B cell (primary cell): Measurements from ENCODE around the gene IBA57. TPM values are rescaled to one million over a fixed set of nuclear protein-coding genes. Genes with fewer than 3 reads are reported as not detected.

ENCODE experiments used
- ATAC-seq: fragments of 200-7000 bp; cut with Tn5 transposase; one replicate; pipeline ENCODE4 v1.10.0; 2021; ENCODE audit warnings: low read depth, mild to moderate bottlenecking, moderate number of reproducible peaks, moderate library complexity
- CTCF ChIA-PET: fragments of 350-600 bp; sonication (Branson Sonifier 250); formaldehyde crosslinking; loops from one replicate; lab custom pipeline; 2021; ENCODE audit warnings: antibody characterized with exemption, inconsistent platforms; lab: Charles Lee
- POLR2A ChIA-PET: fragments of 350-600 bp; sonication (Branson Sonifier 250); formaldehyde crosslinking; loops from one replicate; lab custom pipeline; 2021; ENCODE audit warnings: antibody characterized with exemption; lab: Charles Lee
- DNase-seq: peaks from one replicate; pipeline ENCODE4 v3.0.0; 2013
- H2AFZ ChIP-seq: 2 replicates; pipeline ENCODE4 v1.6.1; 2012; ENCODE audit warnings: mild to moderate bottlenecking, low read depth, low read length; ENCODE audit not compliant: insufficient read depth, poor library complexity, severe bottlenecking
- H3K27ac ChIP-seq, 2 donors: 1 replicate in 1 of 2; 2 replicates in 1 of 2; pipeline ENCODE4 v1.5.1; 2012 to 2013; ENCODE audit warnings: low read length in 2 of 2, mild to moderate bottlenecking in 2 of 2, moderate library complexity in 1 of 2
- H3K27me3 ChIP-seq, 4 experiments: fragments of 200-600 bp in 1 of 4; sonication (generic) in 1 of 4; replicated peaks in 1 of 4; 1 replicate in 2 of 4; 2 replicates in 2 of 4; pipeline versions ENCODE4 v1.6.1 to v1.7.0; 2013 to 2016; ENCODE audit warnings: low read length in 3 of 4, mild to moderate bottlenecking in 2 of 4, mixed read lengths in 1 of 4, moderate library complexity in 1 of 4; ENCODE audit not compliant: insufficient read depth in 4 of 4, control insufficient read depth in 3 of 4; ENCODE audit errors: control extremely low read depth in 1 of 4
- H3K36me3 ChIP-seq, 2 experiments: replicated peaks in 1 of 2; 1 replicate in 1 of 2; 2 replicates in 1 of 2; pipeline versions ENCODE4 v1.6.1 to v1.7.1; 2013; ENCODE audit warnings: low read length in 1 of 2; ENCODE audit not compliant: insufficient read depth in 2 of 2, control insufficient read depth in 1 of 2; ENCODE audit errors: control extremely low read depth in 1 of 2, extremely low read depth in 1 of 2
- H3K4me1 ChIP-seq, 2 donors: fragments of 200-600 bp in 1 of 2; sonication (generic) in 1 of 2; 1 replicate in 1 of 2; 2 replicates in 1 of 2; pipeline versions ENCODE4 v1.5.1 to v1.6.1; 2013 to 2017; ENCODE audit warnings: low read length in 2 of 2; ENCODE audit not compliant: control insufficient read depth in 2 of 2, insufficient read depth in 2 of 2
- H3K4me2 ChIP-seq: replicated peaks from 2 replicates; pipeline ENCODE3; 2012; ENCODE audit warnings: mild to moderate bottlenecking, low read depth, low read length; ENCODE audit not compliant: poor library complexity, severe bottlenecking
- H3K4me3 ChIP-seq, 5 experiments: fragments of 200-600 bp in 1 of 5; sonication (generic) in 1 of 5; 1 replicate in 3 of 5; 2 replicates in 2 of 5; pipeline versions ENCODE4 v1.5.1 to v1.7.0; 2011 to 2016; ENCODE audit warnings: low read length in 4 of 5, mild to moderate bottlenecking in 4 of 5, low read depth in 2 of 5, control low read depth in 1 of 5, moderate library complexity in 1 of 5; ENCODE audit not compliant: insufficient read depth in 1 of 5; ENCODE audit errors: control extremely low read depth in 1 of 5, extremely low read depth in 1 of 5
- H3K79me2 ChIP-seq: fragments of 200-600 bp; sonication (generic); one replicate; pipeline ENCODE4 v1.6.0; 2016; ENCODE audit warnings: low read length; ENCODE audit not compliant: control insufficient read depth, insufficient read depth
- H3K9ac ChIP-seq: fragments of 200-600 bp; sonication (generic); 2 replicates; pipeline ENCODE4 v1.6.1; 2017; ENCODE audit warnings: mild to moderate bottlenecking, low read length, moderate library complexity
- H3K9me3 ChIP-seq, 3 donors: one replicate each; pipeline versions ENCODE4 v1.6.1 to v1.7.1; 2013; ENCODE audit warnings: low read length in 2 of 3; ENCODE audit not compliant: control insufficient read depth in 2 of 3, insufficient read depth in 1 of 3; ENCODE audit errors: control extremely low read depth in 1 of 3
- H4K20me1 ChIP-seq: 2 replicates; pipeline ENCODE4 v1.6.0; 2012; ENCODE audit warnings: mild to moderate bottlenecking, low read length; ENCODE audit not compliant: insufficient read depth, control insufficient read depth, poor library complexity, severe bottlenecking
- H3K27ac Mint-ChIP-seq: one replicate; pipeline ENCODE4 v1.8.0; 2021; ENCODE audit warnings: mixed read lengths
- H3K27me3 Mint-ChIP-seq: one replicate; pipeline ENCODE4 v1.8.0; 2021; ENCODE audit warnings: mixed read lengths
- H3K4me1 Mint-ChIP-seq: one replicate; pipeline ENCODE4 v1.8.0; 2021; ENCODE audit warnings: mixed read lengths
- H3K4me3 Mint-ChIP-seq: one replicate; pipeline ENCODE4 v1.8.0; 2021; ENCODE audit warnings: mixed read lengths
- H3K9me3 Mint-ChIP-seq: one replicate; pipeline ENCODE4 v1.8.0; 2022; ENCODE audit warnings: mixed read lengths; ENCODE audit not compliant: insufficient read depth
- EZH2 ChIP-seq: IDR thresholded peaks from 2 replicates; pipeline ENCODE4 v1.6.1; 2012; ENCODE audit warnings: borderline replicate concordance, low read depth, mild to moderate bottlenecking, moderate library complexity, low read length; ENCODE audit not compliant: insufficient read depth, poor library complexity, severe bottlenecking
- WGBS: methylation state at CpG from one replicate; pipeline ENCODE4 v1.1.5; 2013; ENCODE audit warnings: missing lambda C conversion rate; ENCODE audit not compliant: insufficient coverage; 5-methylcytosine and 5-hydroxymethylcytosine counted together
- intact Hi-C: fragments of 100-400 bp; cut with micrococcal nuclease; formaldehyde crosslinking; loops from one replicate; pipeline ENCODE4 v1.10.0; 2022
- polyA plus RNA-seq: library from polyadenylated mRNA; depleted of rRNA; stranded (reverse); fragments of >200 nt; gene quantifications from 2 replicates; pipeline ENCODE4 v1.2.3, GENCODE V29; 2012
- total RNA-seq, 2 donors: library from RNA; stranded (reverse); fragments of 120-200 nt in 1 of 2; gene quantifications; 1 replicate in 1 of 2; 2 replicates in 1 of 2; pipeline versions ENCODE4 v1.2.3 to v1.2.4, GENCODE V29; 2013 to 2022
- TF ChIP-seq, protein P1 (sequence below): fragments of 200-600 bp; IDR thresholded peaks from one replicate; pipeline ENCODE4 v1.8.0; 2022; ENCODE audit warnings: antibody characterized with exemption, mild to moderate bottlenecking

Gene IBA57
- total and polyA plus RNA-seq, 2 donors (not counting 1 experiment from before 2014, with no cell fraction given), result 5.2 to 12.8 TPM

DNA sequence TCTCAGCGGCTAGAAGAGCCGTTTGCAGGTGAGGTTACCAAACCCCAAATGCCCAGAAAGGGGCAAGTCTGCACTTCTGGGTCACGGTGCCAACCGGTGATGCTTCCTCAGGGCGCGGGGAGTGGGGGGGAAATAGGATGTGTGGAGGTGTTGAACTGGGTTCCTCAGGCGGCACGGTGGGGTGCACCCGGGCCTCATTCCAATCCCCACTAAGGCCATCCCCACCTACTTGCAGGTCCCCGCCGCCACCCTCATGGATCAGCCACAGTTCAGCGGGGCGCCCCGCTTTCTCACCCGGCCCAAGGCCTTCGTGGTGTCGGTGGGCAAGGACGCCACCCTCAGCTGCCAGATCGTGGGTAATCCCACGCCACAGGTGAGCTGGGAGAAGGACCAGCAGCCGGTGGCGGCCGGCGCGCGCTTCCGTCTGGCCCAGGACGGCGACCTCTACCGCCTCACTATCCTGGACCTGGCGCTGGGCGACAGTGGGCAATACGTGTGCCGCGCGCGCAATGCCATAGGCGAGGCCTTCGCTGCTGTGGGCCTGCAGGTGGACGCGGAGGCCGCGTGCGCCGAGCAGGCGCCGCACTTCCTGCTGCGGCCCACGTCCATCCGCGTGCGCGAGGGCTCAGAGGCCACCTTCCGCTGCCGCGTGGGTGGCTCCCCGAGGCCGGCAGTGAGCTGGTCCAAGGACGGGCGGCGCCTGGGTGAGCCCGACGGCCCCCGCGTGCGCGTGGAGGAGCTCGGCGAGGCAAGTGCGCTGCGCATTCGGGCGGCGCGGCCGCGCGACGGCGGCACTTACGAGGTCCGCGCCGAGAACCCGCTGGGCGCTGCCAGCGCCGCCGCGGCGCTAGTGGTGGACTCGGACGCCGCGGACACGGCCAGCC lies 46.2 kb downstream of the IBA57 start:
- TF ChIP-seq, protein P1, sequence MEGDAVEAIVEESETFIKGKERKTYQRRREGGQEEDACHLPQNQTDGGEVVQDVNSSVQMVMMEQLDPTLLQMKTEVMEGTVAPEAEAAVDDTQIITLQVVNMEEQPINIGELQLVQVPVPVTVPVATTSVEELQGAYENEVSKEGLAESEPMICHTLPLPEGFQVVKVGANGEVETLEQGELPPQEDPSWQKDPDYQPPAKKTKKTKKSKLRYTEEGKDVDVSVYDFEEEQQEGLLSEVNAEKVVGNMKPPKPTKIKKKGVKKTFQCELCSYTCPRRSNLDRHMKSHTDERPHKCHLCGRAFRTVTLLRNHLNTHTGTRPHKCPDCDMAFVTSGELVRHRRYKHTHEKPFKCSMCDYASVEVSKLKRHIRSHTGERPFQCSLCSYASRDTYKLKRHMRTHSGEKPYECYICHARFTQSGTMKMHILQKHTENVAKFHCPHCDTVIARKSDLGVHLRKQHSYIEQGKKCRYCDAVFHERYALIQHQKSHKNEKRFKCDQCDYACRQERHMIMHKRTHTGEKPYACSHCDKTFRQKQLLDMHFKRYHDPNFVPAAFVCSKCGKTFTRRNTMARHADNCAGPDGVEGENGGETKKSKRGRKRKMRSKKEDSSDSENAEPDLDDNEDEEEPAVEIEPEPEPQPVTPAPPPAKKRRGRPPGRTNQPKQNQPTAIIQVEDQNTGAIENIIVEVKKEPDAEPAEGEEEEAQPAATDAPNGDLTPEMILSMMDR, result no peak
- no peak for TF ChIP-seq EZH2
- Mint-ChIP-seq H3K27me3 (no peaks in the 10 kb centered on the region), H3K4me1 (peaks cover 5% of the 10 kb centered on the region), H3K4me3 (peak overlapping the region; percentile 74), H3K9me3 (no peaks in the 10 kb centered on the region), H3K27ac (no peak overlapping the region)
- Histone ChIP-seq H3K9ac (no peak overlapping the region), H3K4me1 (peaks cover 0 to 8% of the 10 kb centered on the region in 2 donors), H2AFZ (no peak overlapping the region), H3K27me3 (peaks cover 0 to 12% (median 0%) of the 10 kb centered on the region in 4 experiments), H3K27ac (no peak overlapping the region), H3K4me3 (no peak overlapping the region), H3K9me3 (peaks cover 0 to 7% (median 0%) of the 10 kb centered on the region in 3 donors), H3K79me2 (no peaks in the 10 kb centered on the region), H4K20me1 (no peaks in the 10 kb centered on the region), H3K36me3 (no peaks in the 10 kb centered on the region), H3K4me2 (no peak overlapping the region)
- ATAC-seq (no peak), DNase-seq (peak; percentile 24)
- POLR2A ChIA-PET, result no interaction called here
- WGBS, result 96% methylated on average over 88 of the region's 96 CpGs
- CTCF ChIA-PET, result interaction anchor here (0.8 kb wide), 1 partner anchor 12 kb away, joined by 4 read pairs; no protein-coding TSS in a partner anchor
- intact Hi-C loops, result loop anchor here (2.0 to 5.0 kb wide), 2 partner anchors 129 to 291 kb away; partner anchors contain the start of gene ARF1
